Right lobe of liver (tissue), 4 donors: ENCODE measurements around the gene OLA1.

Experiments
- CTCF ChIP-seq, 4 donors: fragments of 200-600 bp in 3 of 4; fragments of 450-650 bp in 1 of 4; IDR thresholded peaks; one replicate each; pipeline versions ENCODE4 v1.5.1 to v1.8.0; 2016 to 2022; ENCODE audit warnings: antibody characterized with exemption in 4 of 4, mild to moderate bottlenecking in 2 of 4
- POLR2A ChIP-seq: fragments of 450-650 bp; IDR thresholded peaks from one replicate; pipeline ENCODE4 v1.6.1; 2017; ENCODE audit warnings: antibody characterized with exemption, mild to moderate bottlenecking
- donor health status: DM: no; HTN: no; CAD: no.
- donor health status: DM: no; HTN: no; CAD: no.
- donor health status: DM: no; HTN: yes; CAD: no.

GRCh38 chr2:174166261-174166660 is 82.1 kb downstream of the OLA1 start:
- no peak for TF ChIP-seq CTCF (IDR thresholded peaks at IDR 0.05)
- TF ChIP-seq POLR2A = no peak
